Non-pigmented ciliary epithelial cell (primary cell): ENCODE results near the gene COL9A1.

Source experiments
- DNase-seq: peaks from one replicate; pipeline ENCODE4 v3.0.0-alpha.2; 2010; ENCODE audit warnings: low read depth

COL9A1 gene

DNA sequence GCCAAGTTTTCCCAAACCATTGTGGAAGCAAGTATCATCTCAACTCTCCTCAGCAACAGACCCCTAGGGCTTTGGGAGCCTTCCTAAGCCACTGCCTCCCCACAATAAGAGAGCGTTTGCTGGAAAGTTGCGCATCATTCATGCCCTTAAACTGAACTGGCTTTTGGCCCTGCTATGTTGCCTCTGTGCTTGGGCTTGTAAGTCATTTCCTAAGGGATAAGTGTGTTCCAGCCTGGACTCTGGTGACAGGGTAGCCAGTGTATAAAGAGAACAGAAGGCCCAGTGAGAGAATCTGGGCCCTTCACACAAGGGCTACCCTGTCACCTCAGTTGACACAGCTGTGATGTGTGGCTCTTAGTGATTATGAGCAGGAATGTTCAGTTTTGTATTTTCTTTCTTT is 77.8 kb downstream of the COL9A1 start:
- DNase-seq: no peak

DNA sequence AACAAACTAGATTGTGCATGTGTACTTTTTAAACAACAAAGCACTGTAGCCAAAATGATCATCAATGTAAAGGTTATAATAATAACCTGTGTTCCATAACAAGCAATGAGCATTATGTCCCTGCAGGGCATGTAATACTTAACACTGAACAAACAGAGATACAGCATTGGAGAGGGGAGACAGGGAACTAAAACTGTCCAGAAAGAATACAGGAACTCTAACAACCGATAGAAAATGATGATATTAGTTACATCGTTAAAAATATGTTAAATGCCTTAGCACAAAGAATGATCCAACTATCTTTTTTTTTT is 80.5 kb downstream of the COL9A1 start:
- no peak for DNase-seq

DNA sequence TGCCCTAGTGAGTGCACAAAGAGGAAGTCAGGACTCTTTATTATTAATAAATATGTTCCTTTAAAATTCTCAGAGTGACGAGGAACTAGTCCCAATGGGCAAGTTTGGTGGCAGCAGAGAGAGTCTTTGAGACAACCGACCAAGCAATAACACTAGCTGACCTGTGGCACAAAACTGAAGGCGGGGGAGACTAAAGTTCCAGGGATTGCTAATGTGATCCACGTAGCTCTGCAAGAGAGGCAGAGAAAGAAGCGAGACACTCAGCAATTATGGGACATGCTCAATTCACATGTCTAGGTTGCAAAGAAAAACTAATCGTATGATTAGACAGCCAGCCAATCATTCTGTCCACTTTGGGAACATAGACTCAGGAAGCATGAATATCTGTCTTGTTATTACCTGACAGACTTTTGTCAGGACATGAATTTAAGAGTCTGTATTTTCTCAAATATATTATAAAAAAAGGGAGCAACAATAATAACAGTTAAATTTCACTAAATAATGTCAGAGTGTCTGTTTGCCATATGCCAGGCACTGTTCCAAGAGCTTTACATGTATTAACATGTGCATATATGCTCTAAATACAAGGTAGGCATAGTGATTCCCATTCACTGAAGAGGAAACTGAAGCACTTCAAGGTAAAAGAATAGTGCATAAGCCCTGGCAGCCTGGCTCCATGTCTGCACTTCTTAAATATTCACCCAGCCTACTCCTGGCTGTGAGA is 81.0 kb downstream of the COL9A1 start:
- no peak for DNase-seq

DNA sequence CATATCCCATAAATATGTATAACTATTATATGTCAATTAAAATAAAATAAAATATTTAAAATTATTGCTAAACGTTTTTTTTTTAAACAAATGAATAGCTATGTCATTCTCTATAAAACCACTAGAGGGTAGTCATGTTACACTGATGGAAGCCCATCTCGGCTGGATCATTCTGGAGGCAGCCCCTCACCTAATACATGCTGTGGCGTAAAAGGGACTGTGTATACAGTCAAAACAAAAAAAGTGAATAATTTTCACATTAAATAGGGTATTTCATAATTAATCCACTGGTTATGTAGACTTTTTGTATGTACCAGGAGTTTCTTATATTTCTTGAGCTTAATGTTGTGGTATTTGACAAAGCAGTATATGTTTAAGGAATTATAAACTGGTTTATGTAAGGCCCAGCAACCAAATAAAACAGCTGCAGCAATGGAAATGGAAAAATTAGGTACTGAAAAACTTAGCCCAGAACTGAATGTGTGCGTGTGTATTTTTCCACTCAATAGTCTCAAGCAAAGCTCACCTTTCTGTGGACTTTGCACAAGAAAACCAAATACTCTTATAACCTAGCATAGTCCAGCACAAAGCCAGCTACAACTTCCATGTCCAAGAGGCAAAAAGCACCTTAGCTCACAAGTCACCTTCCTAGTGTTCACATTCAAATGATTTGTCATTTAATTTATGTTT is 81.7 kb downstream of the COL9A1 start:
- no peak for DNase-seq

DNA sequence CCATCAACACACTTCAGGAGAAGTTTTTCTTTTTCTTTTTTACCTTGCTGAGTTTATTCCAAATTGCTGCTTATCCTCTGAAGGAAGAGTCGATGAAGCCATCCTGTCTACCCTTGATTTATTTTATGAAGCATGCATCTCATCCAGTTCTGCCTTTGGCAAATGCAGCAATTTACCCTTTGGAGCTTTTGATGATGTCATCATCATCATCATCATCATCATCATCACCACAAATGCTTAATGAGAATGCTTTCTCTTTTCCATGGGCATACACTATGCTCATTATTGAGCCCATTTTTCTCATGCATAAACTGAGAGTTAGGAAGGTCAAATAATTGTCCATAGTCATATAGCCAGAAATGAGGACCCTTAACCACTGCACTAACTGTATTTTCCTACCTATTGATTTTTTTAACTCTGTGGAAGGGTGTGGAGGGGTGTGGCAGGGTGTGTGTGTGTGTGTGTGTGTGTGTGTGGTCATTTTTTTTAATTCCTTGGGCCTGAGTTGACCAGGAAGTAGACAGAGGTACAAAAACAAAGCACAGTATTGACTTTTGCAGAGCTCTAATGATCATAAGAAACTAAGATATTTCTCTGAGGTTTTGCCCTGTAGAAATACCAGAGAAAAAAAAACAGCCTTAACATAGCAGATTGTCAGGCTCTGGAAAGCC is 82.8 kb downstream of the COL9A1 start:
- DNase-seq: no peak

DNA sequence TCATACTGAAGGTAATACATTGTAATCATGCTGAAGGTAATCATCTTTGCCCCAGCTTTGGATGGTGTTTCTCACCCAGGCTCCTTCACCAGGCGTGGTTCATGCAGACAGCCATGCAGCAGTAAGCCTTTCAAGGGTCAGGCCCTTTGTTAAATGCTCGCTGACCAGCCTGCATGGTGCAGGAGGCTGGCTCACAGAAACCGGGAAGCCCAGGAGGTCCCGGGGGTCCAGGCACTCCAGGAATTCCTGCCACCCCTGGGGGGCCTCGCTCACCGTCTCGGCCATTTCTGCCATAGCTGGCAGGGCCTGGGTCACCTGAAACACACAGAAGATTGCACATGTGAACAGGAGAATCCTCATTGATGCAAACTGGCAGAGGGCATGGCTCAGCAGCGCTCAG is 86.1 kb downstream of the COL9A1 start:
- DNase-seq: no peak

DNA sequence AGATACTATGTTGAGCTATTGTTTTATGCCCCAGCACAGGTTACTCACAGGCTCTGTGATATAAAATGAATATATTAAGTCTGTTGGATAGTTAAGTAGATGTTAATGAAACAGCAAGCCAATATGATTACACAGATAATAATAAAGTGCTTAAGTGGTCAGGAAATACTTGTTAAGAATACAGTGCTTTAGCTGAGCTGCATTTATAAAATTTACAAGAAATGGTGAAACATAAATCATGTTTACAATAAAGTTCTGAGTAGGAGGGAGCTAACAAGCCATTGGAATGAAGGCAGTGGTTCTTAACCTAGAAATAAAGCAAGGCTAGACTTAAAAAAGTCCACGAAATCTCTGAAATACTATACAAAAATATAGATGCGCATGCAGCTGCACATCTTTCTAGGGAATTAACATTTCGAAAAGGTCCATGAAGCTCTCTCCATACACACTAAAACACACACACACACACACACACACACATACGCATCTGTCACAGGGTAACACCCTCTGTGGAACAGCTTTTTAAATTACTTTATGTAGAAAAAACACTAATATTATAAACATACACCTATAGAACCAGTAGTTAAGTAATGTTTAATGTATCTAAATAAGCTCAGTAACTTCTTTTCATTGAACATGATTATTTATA is 87.3 kb downstream of the COL9A1 start:
- DNase-seq: no peak

DNA sequence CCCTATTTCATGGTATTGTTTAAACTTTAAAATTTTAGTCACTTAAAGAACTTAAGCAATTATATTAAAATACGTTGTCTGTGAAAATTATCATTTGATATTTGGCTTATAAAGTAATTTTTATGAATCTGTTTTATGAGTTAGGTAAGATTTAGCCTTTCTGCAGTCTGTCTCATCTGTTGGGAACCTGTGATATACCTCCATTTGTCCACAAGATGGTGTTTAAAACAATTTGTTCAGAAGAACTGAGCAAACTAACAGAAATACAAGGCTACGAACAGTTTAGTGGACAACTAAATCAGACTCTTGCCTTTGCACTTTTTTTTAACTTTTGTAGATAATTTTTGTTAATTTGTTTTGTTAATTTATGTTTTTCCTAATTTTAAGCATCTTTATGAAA is 92.4 kb downstream of the COL9A1 start:
- DNase-seq: no peak

DNA sequence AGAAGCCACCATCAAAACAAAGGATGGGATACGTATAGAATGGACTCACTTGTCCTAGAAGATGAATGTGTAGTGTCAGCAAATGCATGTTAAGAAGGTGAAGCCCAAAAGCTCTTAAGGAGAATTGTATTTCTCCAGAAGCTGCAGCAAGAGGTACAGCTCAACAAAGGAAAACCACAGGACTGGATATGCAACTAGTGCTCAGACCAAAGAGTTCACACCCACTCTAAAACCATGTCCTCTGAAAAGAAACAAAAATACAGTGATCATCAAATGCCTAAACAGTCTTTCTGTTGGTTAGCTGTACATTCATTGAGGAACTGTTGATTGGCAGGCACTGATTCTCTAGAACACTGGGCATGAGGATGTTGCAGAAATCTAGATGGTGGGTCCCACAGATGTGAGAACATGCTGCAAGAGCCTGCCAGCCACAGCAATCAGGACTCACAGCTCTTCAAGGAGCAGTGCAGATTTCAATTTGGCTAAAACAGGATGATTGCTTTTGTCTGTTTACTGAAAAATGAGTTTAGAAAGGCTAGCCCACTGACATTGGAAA is 94.6 kb downstream of the COL9A1 start:
- DNase-seq: no peak

DNA sequence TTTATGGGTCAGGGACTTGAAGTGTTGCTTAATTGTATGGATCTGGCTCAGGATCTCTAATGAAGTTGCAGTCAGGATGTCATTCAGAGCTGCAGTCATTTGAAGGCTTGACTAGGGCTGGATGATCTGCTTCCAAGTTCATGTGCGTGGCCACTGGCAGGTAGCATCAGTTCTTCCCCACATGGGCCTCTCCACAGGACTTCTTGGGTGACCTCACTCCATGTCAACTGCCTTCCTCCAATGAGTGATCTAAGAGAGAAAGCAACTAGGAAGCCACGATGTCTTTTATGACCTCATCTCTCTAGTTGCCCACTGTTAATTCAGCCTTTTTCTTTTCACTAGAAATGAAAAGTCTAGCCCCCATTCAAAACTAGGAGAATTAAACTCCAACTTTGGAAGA is 104.1 kb downstream of the COL9A1 start:
- DNase-seq: no peak

DNA sequence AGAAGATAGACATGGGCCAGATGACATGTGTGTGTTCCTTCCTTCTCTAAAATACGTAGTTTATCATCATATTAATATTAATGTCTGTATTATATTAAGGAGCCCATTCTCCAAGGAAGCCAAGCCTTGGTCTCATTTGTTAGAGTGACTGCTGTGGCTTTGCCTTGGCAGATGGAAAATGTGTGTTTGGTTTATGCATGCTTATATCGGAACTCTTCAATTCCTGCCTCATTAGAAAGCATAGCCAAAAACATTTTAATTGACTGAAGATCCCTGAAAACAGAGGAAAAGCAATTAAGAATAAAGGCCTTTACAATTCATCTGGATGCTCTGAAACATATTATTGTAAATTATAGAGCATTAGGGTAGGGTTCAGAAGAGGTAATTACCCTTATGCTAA is 106.4 kb downstream of the COL9A1 start:
- DNase-seq: no peak

DNA sequence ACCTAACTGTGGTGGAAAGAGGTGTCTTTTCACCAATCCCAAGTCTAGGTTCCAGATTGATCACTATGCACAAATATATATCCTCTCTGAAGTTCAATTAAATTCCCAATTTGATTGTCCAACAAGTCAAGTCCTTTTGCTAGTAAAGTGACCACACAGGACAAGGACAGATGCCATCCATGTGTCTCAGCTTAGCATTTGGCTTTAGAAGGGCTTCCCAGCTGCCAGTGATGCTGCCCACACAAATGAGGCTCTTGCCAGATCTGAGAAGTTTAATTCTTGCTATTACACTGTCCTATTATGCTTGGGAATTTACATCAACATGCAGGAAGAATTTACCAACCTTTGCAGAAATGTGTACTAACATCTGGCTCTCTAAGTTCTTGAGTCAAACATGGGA is 108.5 kb downstream of the COL9A1 start:
- no peak for DNase-seq

DNA sequence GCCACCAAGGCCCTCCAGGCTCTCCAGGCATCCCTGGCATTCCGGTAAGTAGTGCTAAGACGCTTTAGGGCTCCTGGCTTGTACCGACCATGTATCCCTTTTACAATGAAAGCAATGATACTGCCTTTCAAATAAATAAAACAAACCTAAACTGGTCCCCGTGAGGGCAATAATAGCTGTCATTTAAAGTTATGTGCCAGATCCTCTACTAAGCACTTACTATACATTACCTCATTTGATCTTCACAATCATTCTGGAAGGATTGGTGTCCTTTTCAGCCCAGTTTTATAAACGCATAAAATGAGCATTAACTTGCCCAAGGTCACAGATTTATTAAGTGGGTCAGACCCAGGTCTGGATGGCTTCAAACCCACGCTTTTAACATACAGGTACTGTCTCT is 114.7 kb downstream of the COL9A1 start:
- DNase-seq: no peak

DNA sequence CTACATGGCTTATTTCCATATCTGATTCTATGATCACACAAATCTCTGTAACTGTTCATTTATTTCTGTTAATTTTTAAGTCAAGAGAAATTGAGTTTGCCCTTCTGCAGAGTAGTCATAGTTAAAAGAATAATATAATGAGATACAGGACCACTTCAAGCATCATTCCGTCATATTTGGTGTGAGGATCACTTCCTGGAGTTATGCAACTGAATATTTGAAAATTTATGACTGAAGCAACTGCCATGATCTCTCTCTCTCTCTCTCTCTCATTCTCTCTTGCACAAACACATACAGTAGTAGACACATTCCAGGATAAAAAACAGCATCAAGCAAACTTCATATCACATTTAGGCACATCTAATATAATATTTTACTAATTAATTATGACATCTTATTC is 116.4 kb downstream of the COL9A1 start:
- DNase-seq: no peak

DNA sequence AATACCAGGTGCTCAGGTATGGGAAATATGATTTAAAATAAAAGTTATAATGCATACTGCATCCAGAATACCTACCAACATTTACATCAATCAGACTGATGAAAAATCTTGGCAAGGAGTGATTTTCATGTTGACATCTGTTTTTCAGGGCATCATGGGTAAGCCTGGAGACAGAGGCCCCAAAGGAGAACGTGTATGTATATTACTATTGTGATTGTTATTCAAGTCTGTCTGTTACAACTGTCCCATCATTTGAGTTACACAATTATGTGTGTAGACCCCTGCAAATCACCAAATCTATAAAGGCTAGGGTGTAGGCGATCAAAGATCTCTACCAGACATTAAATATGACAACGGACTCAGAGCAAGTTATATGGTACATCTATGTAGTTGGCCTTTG is 118.2 kb downstream of the COL9A1 start:
- DNase-seq: no peak

DNA sequence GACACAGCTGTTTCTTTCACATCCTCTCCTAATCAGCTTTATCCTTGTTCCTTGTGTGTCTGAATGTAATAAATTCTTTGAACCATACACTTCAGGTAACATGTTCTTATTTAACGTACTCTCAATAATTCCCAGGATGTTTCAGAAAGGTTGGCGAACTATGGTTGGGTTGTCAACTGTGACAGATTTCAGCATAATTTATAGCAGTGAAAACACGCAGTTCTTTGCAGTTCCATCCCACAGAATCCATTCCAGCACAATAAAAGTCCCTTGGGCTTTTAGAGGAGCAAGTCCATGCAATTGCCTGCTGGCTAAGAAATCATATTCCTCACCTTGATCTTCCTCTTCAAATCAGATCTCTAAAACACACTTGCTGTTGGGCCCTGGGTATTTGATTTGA is 119.3 kb downstream of the COL9A1 start:
- DNase-seq: no peak

DNA sequence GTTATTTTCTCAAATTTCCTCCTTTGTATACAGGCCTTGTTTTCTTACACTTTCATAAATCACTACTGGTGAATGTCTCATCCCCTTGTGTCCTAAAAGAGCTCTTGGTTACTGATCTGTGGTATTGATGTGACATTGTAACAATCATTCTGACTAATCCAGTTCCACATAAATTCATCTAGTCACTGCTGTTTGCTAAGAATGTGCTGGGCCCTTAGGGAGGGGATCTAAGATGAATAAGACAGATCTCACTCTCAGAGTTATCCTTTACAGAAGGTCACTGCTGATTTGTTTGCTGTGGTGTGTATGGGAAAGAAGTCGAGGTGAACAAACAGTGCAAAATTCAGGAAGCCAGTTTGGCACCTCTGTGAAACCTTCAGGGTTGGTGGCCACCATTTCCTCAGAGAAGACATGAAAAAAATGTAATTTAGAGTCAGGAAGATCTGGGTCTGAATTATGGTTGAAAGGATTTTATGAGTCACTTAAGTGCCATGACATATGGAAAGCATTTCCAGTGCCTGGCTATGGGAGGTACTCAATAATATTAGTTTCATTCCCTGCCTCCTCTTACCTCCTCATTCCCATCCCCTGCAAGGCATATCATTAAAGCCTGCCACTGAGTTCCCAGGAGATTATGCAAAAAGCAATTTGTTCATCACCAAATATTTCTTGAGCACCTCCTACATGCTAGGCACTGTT is 121.8 kb downstream of the COL9A1 start:
- DNase-seq: no peak

DNA sequence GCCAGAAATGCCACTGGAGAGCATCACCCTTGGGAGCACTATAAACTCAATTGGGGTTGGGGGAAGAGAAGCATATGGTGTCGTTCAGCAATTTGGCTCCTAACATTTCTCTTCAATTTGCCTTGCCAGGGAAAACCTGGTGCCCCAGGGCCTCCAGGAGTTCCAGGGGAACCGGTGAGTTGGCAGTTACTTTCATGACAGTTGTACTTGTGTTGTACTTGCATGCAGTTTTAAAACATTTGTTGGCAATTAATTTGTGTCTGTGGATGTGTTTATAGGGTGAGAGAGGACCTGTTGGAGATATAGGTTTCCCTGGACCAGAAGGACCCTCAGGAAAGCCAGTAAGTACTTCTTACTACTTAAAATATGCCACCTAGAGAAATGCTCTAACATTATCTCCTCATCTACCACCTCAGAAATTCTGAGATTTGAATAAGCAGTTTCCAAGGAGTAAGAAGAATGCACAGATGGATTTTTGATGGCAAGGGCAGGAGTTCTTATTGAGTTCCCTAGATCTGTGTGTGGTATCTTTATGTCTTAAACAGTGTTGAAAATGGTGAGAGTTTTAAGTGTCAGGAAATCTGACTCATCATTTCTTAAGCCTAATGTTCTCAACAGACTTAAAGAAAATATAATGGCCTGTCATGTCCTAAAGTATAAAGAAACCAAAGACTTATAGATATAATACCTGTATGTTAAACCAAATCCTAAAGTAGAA is 122.5 kb downstream of the COL9A1 start:
- DNase-seq: no peak

DNA sequence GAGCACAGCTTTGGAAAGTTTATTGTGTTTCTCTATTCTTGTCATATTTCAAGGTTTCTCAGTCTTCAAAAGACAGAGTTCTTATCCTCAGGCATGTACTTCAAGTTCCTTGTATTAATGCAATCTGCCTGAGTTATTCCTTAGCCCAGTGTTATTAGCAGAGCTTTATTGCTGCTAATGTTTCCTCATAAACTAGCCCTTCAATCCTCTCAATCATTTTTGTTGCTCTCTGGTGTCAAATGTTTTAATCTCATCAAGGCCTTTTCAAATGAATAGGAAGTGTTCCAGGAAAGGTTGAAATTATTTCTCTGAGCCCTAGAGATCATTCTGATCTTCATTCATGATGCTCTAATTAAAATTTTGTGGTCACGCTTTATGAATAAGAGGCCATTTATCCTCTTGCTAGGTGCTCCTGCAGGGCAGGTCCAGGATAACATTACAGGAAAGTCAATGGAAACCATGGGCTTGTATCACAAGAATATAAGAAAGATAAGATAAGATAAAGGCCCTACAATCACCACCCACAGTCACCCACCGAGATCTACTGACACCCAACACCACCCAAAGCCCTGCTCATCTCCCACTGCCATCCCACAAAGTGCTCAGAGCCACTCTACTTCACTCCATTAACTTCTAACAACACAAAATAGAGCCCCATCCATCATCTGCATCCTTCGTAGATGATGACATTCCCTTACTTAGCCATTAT is 125.9 kb downstream of the COL9A1 start:
- no peak for DNase-seq

DNA sequence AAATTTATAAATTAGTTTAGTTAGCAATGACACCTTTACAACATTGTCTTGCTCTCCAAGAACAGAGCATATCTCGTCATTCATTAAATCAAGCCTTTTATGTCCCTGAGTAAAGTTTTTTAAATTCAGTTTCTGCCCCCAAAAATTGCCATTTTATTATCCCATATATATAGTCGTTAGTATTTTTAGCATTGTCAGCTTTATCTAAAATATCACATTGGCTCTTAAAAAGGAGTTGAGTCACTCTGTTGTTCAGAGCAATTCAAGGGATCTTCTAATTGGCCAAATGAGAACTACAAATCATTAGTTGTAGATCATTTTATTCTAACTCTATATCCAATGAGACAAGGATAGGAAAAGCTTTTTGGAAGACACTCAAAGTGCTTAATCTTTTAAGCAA is 127.1 kb downstream of the COL9A1 start:
- DNase-seq: no peak

DNA sequence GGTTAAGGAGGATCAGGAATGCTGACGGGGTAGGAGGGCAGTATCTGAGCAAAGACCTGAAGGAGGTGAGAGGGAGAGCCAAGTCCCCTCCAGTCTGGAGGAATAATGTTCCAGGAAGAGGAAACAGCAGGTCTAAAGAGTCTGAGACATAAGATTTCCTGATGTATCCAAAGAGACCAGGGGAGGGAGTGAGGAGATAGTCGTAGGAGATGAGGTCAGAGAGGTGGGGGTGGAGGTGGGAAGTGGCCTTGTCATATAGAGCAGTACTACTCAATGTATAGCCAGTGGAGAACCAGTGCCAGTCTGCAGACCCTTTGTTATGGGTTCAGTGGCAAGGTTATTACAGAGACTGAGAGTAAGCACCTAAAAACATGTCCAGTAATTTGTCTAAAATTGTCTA is 130.6 kb downstream of the COL9A1 start:
- DNase-seq: no peak
